ENCODE data around the gene NIPSNAP3A. TPM values are rescaled to one million over a fixed set of nuclear protein-coding genes. Genes with fewer than 3 reads are reported as not detected.

NIPSNAP3A gene
- polyA plus RNA-seq, 3 donors = 26.9 to 103 (median 97.8) TPM

DNA sequence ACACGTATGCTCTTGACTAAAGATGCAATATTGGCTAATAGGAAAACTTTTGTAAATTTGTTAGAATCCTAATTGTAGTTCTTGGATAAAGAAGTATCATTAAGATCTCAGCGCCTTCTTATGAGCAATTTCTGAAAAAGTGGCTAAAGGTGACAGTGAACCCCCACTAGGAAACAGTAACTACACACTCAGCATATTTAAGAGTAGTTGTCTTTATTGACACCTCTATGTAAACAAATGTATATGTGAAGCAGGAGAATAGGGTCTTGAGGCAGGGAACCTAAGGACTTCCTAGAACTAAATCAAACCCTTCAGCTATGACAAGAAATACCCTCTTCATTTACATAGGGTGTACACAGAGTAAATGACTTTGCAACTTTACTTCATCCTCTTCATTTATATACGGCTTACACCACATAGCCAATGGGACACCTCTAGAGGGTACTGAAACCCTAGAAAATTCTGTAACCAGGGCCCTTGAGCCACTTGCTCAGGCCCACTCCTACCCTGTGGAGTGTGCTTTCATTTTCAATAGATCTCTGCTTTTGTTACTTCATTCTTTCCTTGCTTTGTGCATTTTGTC lies 2.8 kb downstream of the NIPSNAP3A start:
- DNase-seq = peak in 2 of 3 donors; percentile 24 to 25
- Histone ChIP-seq H3K4me2 (replicated peaks; ENCODE audit: extremely low read depth, low read length, poor library complexity, severe bottlenecking) (no peak overlapping the region), H3K79me2 (ENCODE audit: insufficient read depth, low read length) (peaks cover 33% of the 10 kb centered on the region), H3K9me3 (replicated peaks in 1 of 2; ENCODE audit: control insufficient read depth in 1 of 2, insufficient read depth in 1 of 2, low read length in 2 of 2) (no peaks in the 10 kb centered on the region), H4K20me1 (ENCODE audit: insufficient read depth, low read length) (no peaks in the 10 kb centered on the region), H3K9ac (ENCODE audit: insufficient read depth, low read length, poor library complexity, severe bottlenecking) (no peak overlapping the region), H3K4me1 (ENCODE audit: control insufficient read depth in 1 of 2, insufficient read depth in 2 of 2, low read length in 2 of 2) (peaks cover 25 to 33% of the 10 kb centered on the region in 2 donors), H3K27ac (ENCODE audit: low read depth in 1 of 2, low read length in 2 of 2) (peak overlapping the region in 1 of 2 donors; percentile 43), H3K36me3 (replicated peaks in 1 of 2; ENCODE audit: control insufficient read depth in 1 of 2, insufficient read depth in 2 of 2, low read length in 2 of 2) (peaks cover 40 to 45% of the 10 kb centered on the region in 2 donors), H2AFZ (ENCODE audit: insufficient read depth, low read depth, low read length, poor library complexity, severe bottlenecking) (no peak overlapping the region), H3K4me3 (replicated peaks in 1 of 3; ENCODE audit: low read depth in 2 of 3, low read length in 3 of 3) (no peak overlapping the region), H3K27me3 (ENCODE audit: control insufficient read depth in 2 of 2, insufficient read depth in 2 of 2, low read length in 2 of 2) (no peaks in the 10 kb centered on the region)
- Mint-ChIP-seq H3K27me3 (ENCODE audit: low read depth in 3 of 3) (no peaks in the 10 kb centered on the region), H3K4me3 (no peak overlapping the region), H3K9me3 (no peaks in the 10 kb centered on the region), H3K36me3 (peaks cover 34 to 41% of the 10 kb centered on the region in 2 donors), H3K27ac (peak overlapping the region; percentile 7 to 80 (median 78)), H3K4me1 (peaks cover 28% of the 10 kb centered on the region)
- 40% methylated on average over 2 of the region's 3 CpGs for WGBS (ENCODE audit: insufficient coverage)
- intact Hi-C loops (cut with micrococcal nuclease) = no loop called here
- TF ChIP-seq, protein P1, sequence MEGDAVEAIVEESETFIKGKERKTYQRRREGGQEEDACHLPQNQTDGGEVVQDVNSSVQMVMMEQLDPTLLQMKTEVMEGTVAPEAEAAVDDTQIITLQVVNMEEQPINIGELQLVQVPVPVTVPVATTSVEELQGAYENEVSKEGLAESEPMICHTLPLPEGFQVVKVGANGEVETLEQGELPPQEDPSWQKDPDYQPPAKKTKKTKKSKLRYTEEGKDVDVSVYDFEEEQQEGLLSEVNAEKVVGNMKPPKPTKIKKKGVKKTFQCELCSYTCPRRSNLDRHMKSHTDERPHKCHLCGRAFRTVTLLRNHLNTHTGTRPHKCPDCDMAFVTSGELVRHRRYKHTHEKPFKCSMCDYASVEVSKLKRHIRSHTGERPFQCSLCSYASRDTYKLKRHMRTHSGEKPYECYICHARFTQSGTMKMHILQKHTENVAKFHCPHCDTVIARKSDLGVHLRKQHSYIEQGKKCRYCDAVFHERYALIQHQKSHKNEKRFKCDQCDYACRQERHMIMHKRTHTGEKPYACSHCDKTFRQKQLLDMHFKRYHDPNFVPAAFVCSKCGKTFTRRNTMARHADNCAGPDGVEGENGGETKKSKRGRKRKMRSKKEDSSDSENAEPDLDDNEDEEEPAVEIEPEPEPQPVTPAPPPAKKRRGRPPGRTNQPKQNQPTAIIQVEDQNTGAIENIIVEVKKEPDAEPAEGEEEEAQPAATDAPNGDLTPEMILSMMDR (IDR thresholded peaks at IDR 0.05) = no peak

DNA sequence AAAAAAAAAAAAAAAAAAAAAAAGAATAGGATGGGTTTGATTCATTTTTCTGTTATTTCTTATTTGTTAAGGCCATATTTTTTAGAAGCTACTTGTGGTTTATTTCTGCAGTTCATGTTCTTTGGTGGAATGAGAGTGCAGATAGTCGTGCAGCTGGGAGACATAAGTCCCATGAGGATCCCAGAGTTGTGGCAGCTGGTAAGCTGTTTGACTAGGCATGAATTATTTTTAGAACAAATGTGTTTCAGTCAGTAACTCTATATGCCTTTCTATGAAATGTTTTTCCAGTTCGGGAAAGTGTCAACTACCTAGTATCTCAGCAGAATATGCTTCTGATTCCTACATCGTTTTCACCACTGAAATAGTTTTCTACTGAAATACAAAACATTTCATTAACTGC lies 11.5 kb downstream of the NIPSNAP3A start:
- WGBS (ENCODE audit: insufficient coverage) = no CpG with 5 or more reads among the region's 3 CpGs
- H3K4me3 ChIP-seq (replicated peaks in 1 of 3; ENCODE audit: low read depth in 2 of 3, low read length in 3 of 3) = no peak overlapping the region
- DNase-seq = no peak
- Mint-ChIP-seq H3K9me3 (peaks cover 0 to 2% (median 0%) of the 10 kb centered on the region in 7 donors), H3K27ac (no peak overlapping the region), H3K27me3 (ENCODE audit: low read depth in 3 of 3) (peaks cover 0 to 3% (median 2%) of the 10 kb centered on the region in 3 donors), H3K4me1 (peaks cover 9% of the 10 kb centered on the region), H3K4me3 (no peak overlapping the region), H3K36me3 (peaks cover 23 to 50% of the 10 kb centered on the region in 2 donors)
- H3K4me2 ChIP-seq (replicated peaks; ENCODE audit: extremely low read depth, low read length, poor library complexity, severe bottlenecking) = no peak overlapping the region
- no peaks in the 10 kb centered on the region for H3K9me3 ChIP-seq (replicated peaks in 1 of 2; ENCODE audit: control insufficient read depth in 1 of 2, insufficient read depth in 1 of 2, low read length in 2 of 2)
- no peaks in the 10 kb centered on the region for H3K27me3 ChIP-seq (ENCODE audit: control insufficient read depth in 2 of 2, insufficient read depth in 2 of 2, low read length in 2 of 2)
- no peaks in the 10 kb centered on the region for H4K20me1 ChIP-seq (ENCODE audit: insufficient read depth, low read length)
- no peak overlapping the region for H3K9ac ChIP-seq (ENCODE audit: insufficient read depth, low read length, poor library complexity, severe bottlenecking)
- TF ChIP-seq, protein P1 (IDR thresholded peaks at IDR 0.05) = no peak
- H3K4me1 ChIP-seq (ENCODE audit: control insufficient read depth in 1 of 2, insufficient read depth in 2 of 2, low read length in 2 of 2) = peaks cover 0 to 4% of the 10 kb centered on the region in 2 donors
- no peak overlapping the region for H2AFZ ChIP-seq (ENCODE audit: insufficient read depth, low read depth, low read length, poor library complexity, severe bottlenecking)
- peaks cover 39 to 56% of the 10 kb centered on the region in 2 donors for H3K36me3 ChIP-seq (replicated peaks in 1 of 2; ENCODE audit: control insufficient read depth in 1 of 2, insufficient read depth in 2 of 2, low read length in 2 of 2)
- H3K27ac ChIP-seq (ENCODE audit: low read depth in 1 of 2, low read length in 2 of 2) = no peak overlapping the region
- H3K79me2 ChIP-seq (ENCODE audit: insufficient read depth, low read length) = no peaks in the 10 kb centered on the region
- intact Hi-C loops (cut with micrococcal nuclease) = no loop called here

Data from CD14-positive monocyte (primary cell).